Smooth muscle cell (in vitro differentiated cells): ENCODE measurements around the gene PHKA1. TPM values are rescaled to one million over a fixed set of nuclear protein-coding genes. Genes with fewer than 3 reads are reported as not detected.

Source experiments
- DNase-seq: peaks from one replicate; lab custom pipeline; 2025; ENCODE audit not compliant: unreplicated experiment; lab: John Stamatoyannopoulos, UW
- H2AFZ ChIP-seq: fragments of 200-600 bp; sonication (generic); 2 replicates; pipeline ENCODE4 v1.6.0; 2016; ENCODE audit warnings: antibody characterized with exemption, low read depth, mild to moderate bottlenecking
- H3F3A ChIP-seq: fragments of 200-600 bp; sonication (generic); 2 replicates; pipeline ENCODE4 v1.6.0; 2017; ENCODE audit warnings: antibody characterized with exemption, low read depth
- H3K27ac ChIP-seq: fragments of 200-600 bp; sonication (generic); 2 replicates; pipeline ENCODE4 v1.5.1; 2016; ENCODE audit warnings: low read depth, mild to moderate bottlenecking
- H3K27me3 ChIP-seq: fragments of 200-600 bp; sonication (generic); 2 replicates; pipeline ENCODE4 v1.6.1; 2016; ENCODE audit warnings: low read depth, mild to moderate bottlenecking
- H3K36me3 ChIP-seq: fragments of 200-600 bp; sonication (generic); 2 replicates; pipeline ENCODE4 v1.5.1; 2016; ENCODE audit warnings: low read depth
- H3K4me1 ChIP-seq: fragments of 200-600 bp; sonication (generic); 2 replicates; pipeline ENCODE4 v1.5.1; 2016; ENCODE audit warnings: low read depth
- H3K4me2 ChIP-seq: fragments of 200-600 bp; sonication (generic); 2 replicates; pipeline ENCODE4 v1.6.0; 2016; ENCODE audit warnings: mild to moderate bottlenecking
- H3K4me3 ChIP-seq: fragments of 200-600 bp; sonication (generic); 2 replicates; pipeline ENCODE4 v1.5.1; 2016; ENCODE audit warnings: mild to moderate bottlenecking
- H3K79me2 ChIP-seq: fragments of 200-600 bp; sonication (generic); 2 replicates; pipeline ENCODE4 v1.6.0; 2016; ENCODE audit warnings: low read depth, mild to moderate bottlenecking
- H3K9ac ChIP-seq: fragments of 200-600 bp; sonication (generic); 2 replicates; pipeline ENCODE4 v1.6.0; 2016; ENCODE audit warnings: low read depth
- H3K9me3 ChIP-seq: fragments of 200-600 bp; sonication (generic); replicated peaks from 2 replicates; pipeline ENCODE4 v1.5.1; 2016; ENCODE audit warnings: low read depth
- H4K20me1 ChIP-seq: fragments of 200-600 bp; sonication (generic); 2 replicates; pipeline ENCODE4 v1.6.0; 2016; ENCODE audit warnings: low read depth
- WGBS: methylation state at CpG from one replicate; pipeline ENCODE4 v1.1.7; 2016; ENCODE audit warnings: low lambda C conversion rate; 5-methylcytosine and 5-hydroxymethylcytosine counted together
- polyA plus RNA-seq: library from polyadenylated mRNA; unstranded; fragments of >200 nt; fragmentation: Nextera tagmentation; extraction: Ambion mirVana; gene quantifications from 2 replicates; pipeline ENCODE4 v1.2.1, GENCODE V29; 2016
- total RNA-seq: library from RNA; depleted of rRNA; stranded (reverse); fragments of >200 nt; gene quantifications from 2 replicates; pipeline ENCODE4 v1.2.3, GENCODE V29; 2014
- TF ChIP-seq, protein P1 (sequence below): fragments of 200-600 bp; sonication (generic); IDR thresholded peaks from 2 replicates; pipeline ENCODE4 v1.5.1; 2017; ENCODE audit warnings: borderline replicate concordance, mild to moderate bottlenecking, antibody characterized with exemption; ENCODE audit not compliant: insufficient read depth, poor library complexity, severe bottlenecking

Gene PHKA1
- total and polyA plus RNA-seq, 2 experiments from 2014 or later, result 4.5 to 7.9 TPM

GRCh38 chrX:72621163-72621562 is 92.9 kb downstream of the PHKA1 start:
- no peaks in the 10 kb centered on the region for H3K4me1 ChIP-seq
- H4K20me1 ChIP-seq, result no peaks in the 10 kb centered on the region
- no peak overlapping the region for H3K4me3 ChIP-seq
- peak overlapping the region; percentile 64 for H3K27ac ChIP-seq
- H3K9ac ChIP-seq, result peak overlapping the region; percentile 39
- no peak overlapping the region for H3K4me2 ChIP-seq
- no peaks in the 10 kb centered on the region for H3F3A ChIP-seq
- no peaks in the 10 kb centered on the region for H3K9me3 ChIP-seq
- H3K79me2 ChIP-seq, result no peaks in the 10 kb centered on the region
- H3K36me3 ChIP-seq, result no peaks in the 10 kb centered on the region
- TF ChIP-seq, protein P1, sequence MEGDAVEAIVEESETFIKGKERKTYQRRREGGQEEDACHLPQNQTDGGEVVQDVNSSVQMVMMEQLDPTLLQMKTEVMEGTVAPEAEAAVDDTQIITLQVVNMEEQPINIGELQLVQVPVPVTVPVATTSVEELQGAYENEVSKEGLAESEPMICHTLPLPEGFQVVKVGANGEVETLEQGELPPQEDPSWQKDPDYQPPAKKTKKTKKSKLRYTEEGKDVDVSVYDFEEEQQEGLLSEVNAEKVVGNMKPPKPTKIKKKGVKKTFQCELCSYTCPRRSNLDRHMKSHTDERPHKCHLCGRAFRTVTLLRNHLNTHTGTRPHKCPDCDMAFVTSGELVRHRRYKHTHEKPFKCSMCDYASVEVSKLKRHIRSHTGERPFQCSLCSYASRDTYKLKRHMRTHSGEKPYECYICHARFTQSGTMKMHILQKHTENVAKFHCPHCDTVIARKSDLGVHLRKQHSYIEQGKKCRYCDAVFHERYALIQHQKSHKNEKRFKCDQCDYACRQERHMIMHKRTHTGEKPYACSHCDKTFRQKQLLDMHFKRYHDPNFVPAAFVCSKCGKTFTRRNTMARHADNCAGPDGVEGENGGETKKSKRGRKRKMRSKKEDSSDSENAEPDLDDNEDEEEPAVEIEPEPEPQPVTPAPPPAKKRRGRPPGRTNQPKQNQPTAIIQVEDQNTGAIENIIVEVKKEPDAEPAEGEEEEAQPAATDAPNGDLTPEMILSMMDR, result no peak
- WGBS, result 59% methylated on average over 1 of the region's 1 CpG
- H2AFZ ChIP-seq, result no peak overlapping the region
- H3K27me3 ChIP-seq, result no peaks in the 10 kb centered on the region
- DNase-seq, result no peak

- Histone ChIP-seq H3K4me2 (no peak overlapping the region), H3K79me2 (no peaks in the 10 kb centered on the region), H3K36me3 (no peaks in the 10 kb centered on the region), H4K20me1 (no peaks in the 10 kb centered on the region), H3K9me3 (no peaks in the 10 kb centered on the region), H3K9ac (peak overlapping the region; percentile 39), H3K27ac (peak overlapping the region; percentile 64), H2AFZ (no peak overlapping the region), H3K4me3 (no peak overlapping the region), H3K27me3 (no peaks in the 10 kb centered on the region), H3F3A (no peaks in the 10 kb centered on the region), H3K4me1 (no peaks in the 10 kb centered on the region)
- DNase-seq, result peak; percentile 0
- 52% methylated on average over 9 of the region's 9 CpGs for WGBS
- TF ChIP-seq, protein P1, result no peak
These were observed 93.5 kb downstream of the PHKA1 start for GRCh38 chrX:72620550-72621145.

- Histone ChIP-seq H3K4me3 (no peak overlapping the region), H3K9me3 (no peaks in the 10 kb centered on the region), H3K4me1 (no peaks in the 10 kb centered on the region), H3K36me3 (no peaks in the 10 kb centered on the region), H3K27me3 (no peaks in the 10 kb centered on the region), H3F3A (no peaks in the 10 kb centered on the region), H3K79me2 (no peaks in the 10 kb centered on the region), H3K9ac (no peak overlapping the region), H4K20me1 (no peaks in the 10 kb centered on the region), H3K4me2 (no peak overlapping the region), H2AFZ (no peak overlapping the region), H3K27ac (no peak overlapping the region)
- TF ChIP-seq, protein P1, result no peak
- DNase-seq, result no peak
- WGBS, result 62% methylated on average over 2 of the region's 2 CpGs
These were observed 104.8 kb downstream of the PHKA1 start for GRCh38 chrX:72609313-72609712.

GRCh38 chrX:72604705-72605104 is 109.4 kb downstream of the PHKA1 start:
- H3K36me3 ChIP-seq, result no peaks in the 10 kb centered on the region
- H3F3A ChIP-seq, result no peaks in the 10 kb centered on the region
- no peaks in the 10 kb centered on the region for H3K79me2 ChIP-seq
- no peak for DNase-seq
- TF ChIP-seq, protein P1, result no peak
- no peaks in the 10 kb centered on the region for H4K20me1 ChIP-seq
- H3K27ac ChIP-seq, result no peak overlapping the region
- no peak overlapping the region for H3K4me3 ChIP-seq
- WGBS, result 41% methylated on average over 3 of the region's 3 CpGs
- H2AFZ ChIP-seq, result no peak overlapping the region
- H3K9me3 ChIP-seq, result no peaks in the 10 kb centered on the region
- no peak overlapping the region for H3K9ac ChIP-seq
- H3K4me2 ChIP-seq, result no peak overlapping the region
- no peaks in the 10 kb centered on the region for H3K27me3 ChIP-seq
- H3K4me1 ChIP-seq, result no peaks in the 10 kb centered on the region
